ENCODE measurements around the gene PECR.

DNA sequence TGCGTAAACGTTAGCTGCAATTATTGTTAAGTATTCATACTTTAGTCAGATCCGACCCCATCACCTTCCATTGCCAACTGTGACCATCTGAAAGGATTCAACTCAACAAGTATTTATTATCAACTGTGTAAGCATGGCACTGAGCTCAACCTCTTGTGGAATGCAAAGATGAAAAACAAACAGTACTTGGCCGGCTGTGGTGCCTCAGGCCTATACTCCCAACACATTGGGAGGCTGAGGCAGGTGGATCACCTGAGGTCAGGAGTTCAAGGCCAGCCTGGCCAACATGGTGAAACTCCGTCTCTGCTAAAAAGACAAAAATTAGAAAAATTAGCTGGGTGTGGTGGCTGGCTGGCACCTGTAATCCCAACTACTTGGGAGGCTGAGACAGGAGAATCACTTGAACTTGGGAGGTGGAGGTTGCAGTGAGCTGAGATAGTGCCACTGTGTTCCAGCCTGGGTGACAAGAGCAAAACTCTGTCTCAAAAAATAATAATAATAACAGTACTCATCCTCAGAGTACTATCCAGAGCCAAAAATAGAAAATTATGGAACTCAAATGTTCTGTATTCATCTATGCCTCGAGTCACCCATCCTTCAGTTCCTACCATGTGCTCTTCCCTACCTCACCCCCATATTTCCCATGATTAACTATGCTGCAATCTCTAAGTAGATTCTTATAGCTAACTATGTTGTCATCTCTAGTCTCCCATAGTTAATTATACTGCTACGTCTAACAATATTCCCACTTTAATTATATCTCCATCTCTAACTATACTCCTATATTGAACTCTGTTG lies 59.6 kb downstream of the PECR start:
- TF ChIP-seq, protein P1, sequence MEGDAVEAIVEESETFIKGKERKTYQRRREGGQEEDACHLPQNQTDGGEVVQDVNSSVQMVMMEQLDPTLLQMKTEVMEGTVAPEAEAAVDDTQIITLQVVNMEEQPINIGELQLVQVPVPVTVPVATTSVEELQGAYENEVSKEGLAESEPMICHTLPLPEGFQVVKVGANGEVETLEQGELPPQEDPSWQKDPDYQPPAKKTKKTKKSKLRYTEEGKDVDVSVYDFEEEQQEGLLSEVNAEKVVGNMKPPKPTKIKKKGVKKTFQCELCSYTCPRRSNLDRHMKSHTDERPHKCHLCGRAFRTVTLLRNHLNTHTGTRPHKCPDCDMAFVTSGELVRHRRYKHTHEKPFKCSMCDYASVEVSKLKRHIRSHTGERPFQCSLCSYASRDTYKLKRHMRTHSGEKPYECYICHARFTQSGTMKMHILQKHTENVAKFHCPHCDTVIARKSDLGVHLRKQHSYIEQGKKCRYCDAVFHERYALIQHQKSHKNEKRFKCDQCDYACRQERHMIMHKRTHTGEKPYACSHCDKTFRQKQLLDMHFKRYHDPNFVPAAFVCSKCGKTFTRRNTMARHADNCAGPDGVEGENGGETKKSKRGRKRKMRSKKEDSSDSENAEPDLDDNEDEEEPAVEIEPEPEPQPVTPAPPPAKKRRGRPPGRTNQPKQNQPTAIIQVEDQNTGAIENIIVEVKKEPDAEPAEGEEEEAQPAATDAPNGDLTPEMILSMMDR (IDR thresholded peaks at IDR 0.05): no peak
- no peak for TF ChIP-seq POLR2A (IDR thresholded peaks at IDR 0.05)
